Thyroid gland (tissue), 4 donors: ENCODE measurements around the gene EFR3B. TPM values are rescaled to one million over a fixed set of nuclear protein-coding genes. Genes with fewer than 3 reads are reported as not detected.
A peak's percentile ranks its signal among the peaks of the same experiment; 100 is the strongest.

Experiments used
- DNase-seq, 2 donors: peaks; one replicate each; pipeline ENCODE4 v3.0.0-alpha.2; 2019
- H3K27ac ChIP-seq, 3 donors: fragments of 200-600 bp; sonication (generic); 1 replicate in 2 of 3; 2 replicates in 1 of 3; pipeline ENCODE4 v1.5.1; 2016 to 2019; ENCODE audit warnings: mild to moderate bottlenecking in 1 of 3, moderate library complexity in 1 of 3
- H3K27me3 ChIP-seq: fragments of 200-600 bp; sonication (generic); one replicate; pipeline ENCODE4 v1.5.1; 2019
- H3K36me3 ChIP-seq, 2 donors: fragments of 200-600 bp; sonication (generic); one replicate each; pipeline ENCODE4 v1.5.1; 2016 to 2019
- H3K4me1 ChIP-seq, 2 donors: fragments of 200-600 bp; sonication (generic); one replicate each; pipeline ENCODE4 v1.5.1; 2017 to 2019
- H3K4me3 ChIP-seq, 3 donors: fragments of 200-600 bp; sonication (generic); replicated peaks in 1 of 3; 1 replicate in 2 of 3; 2 replicates in 1 of 3; pipeline ENCODE4 v1.5.1; 2016; ENCODE audit warnings: mild to moderate bottlenecking in 1 of 3
- H3K9me3 ChIP-seq: fragments of 200-600 bp; sonication (generic); one replicate; pipeline ENCODE4 v1.5.1; 2017
- POLR2A ChIP-seq, 2 donors: fragments of 450-650 bp; IDR thresholded peaks; one replicate each; pipeline ENCODE4 v1.6.1; 2017; ENCODE audit warnings: antibody characterized with exemption in 2 of 2, mild to moderate bottlenecking in 2 of 2, moderate library complexity in 1 of 2
- WGBS, 2 donors: methylation state at CpG; one replicate each; pipeline ENCODE4 v1.1.5; 2017; 5-methylcytosine and 5-hydroxymethylcytosine counted together
- intact Hi-C: fragments of 100-400 bp; cut with DNase I; formaldehyde crosslinking; loops from one replicate; pipeline ENCODE4 v1.15.1; 2023
- total RNA-seq, 4 donors: library from RNA; depleted of rRNA; stranded (reverse); fragments of >200 nt; gene quantifications; one replicate each; pipeline ENCODE4 v1.2.3, GENCODE V29; 2016
- TF ChIP-seq, protein P1 (sequence below), 6 experiments: fragments of 200-600 bp in 3 of 6; fragments of 450-650 bp in 3 of 6; sonication (generic) in 3 of 6; IDR thresholded peaks; one replicate each; pipeline ENCODE4 v1.5.1; 2016 to 2019; ENCODE audit warnings: antibody characterized with exemption in 6 of 6, mild to moderate bottlenecking in 2 of 6, inconsistent platforms in 1 of 6, moderate library complexity in 1 of 6

Gene EFR3B
- total RNA-seq, 4 donors from 2014 or later = 17.3 to 21.5 (median 20.0) TPM

- TF ChIP-seq POLR2A (IDR thresholded peaks at IDR 0.05) = no peak
- TF ChIP-seq, protein P1, sequence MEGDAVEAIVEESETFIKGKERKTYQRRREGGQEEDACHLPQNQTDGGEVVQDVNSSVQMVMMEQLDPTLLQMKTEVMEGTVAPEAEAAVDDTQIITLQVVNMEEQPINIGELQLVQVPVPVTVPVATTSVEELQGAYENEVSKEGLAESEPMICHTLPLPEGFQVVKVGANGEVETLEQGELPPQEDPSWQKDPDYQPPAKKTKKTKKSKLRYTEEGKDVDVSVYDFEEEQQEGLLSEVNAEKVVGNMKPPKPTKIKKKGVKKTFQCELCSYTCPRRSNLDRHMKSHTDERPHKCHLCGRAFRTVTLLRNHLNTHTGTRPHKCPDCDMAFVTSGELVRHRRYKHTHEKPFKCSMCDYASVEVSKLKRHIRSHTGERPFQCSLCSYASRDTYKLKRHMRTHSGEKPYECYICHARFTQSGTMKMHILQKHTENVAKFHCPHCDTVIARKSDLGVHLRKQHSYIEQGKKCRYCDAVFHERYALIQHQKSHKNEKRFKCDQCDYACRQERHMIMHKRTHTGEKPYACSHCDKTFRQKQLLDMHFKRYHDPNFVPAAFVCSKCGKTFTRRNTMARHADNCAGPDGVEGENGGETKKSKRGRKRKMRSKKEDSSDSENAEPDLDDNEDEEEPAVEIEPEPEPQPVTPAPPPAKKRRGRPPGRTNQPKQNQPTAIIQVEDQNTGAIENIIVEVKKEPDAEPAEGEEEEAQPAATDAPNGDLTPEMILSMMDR (IDR thresholded peaks at IDR 0.05) = no peak
- Histone ChIP-seq H3K9me3 (no peaks in the 10 kb centered on the region), H3K36me3 (no peaks in the 10 kb centered on the region), H3K27ac (peak overlapping the region in 2 of 3 donors; percentile 89 to 92), H3K27me3 (no peaks in the 10 kb centered on the region), H3K4me3 (no peak overlapping the region), H3K4me1 (peaks cover 50 to 53% of the 10 kb centered on the region in 2 donors)
- 90 to 94% methylated on average over 8 of the region's 8 CpGs for WGBS, 2 donors
- intact Hi-C loops = no loop called here
- DNase-seq = no peak
Observed at GRCh38 chr2:25071966-25072365, 30.1 kb downstream of the EFR3B start.

- Histone ChIP-seq H3K9me3 (no peaks in the 10 kb centered on the region), H3K4me1 (peaks cover 56 to 60% of the 10 kb centered on the region in 2 donors), H3K27ac (peak overlapping the region; percentile 71 to 92 (median 89)), H3K36me3 (no peaks in the 10 kb centered on the region), H3K4me3 (no peak overlapping the region), H3K27me3 (no peaks in the 10 kb centered on the region)
- intact Hi-C loops = no loop called here
- no peak for TF ChIP-seq POLR2A (IDR thresholded peaks at IDR 0.05)
- TF ChIP-seq, protein P1 (IDR thresholded peaks at IDR 0.05) = no peak
- WGBS, 2 donors = 24 to 37% methylated on average over 1 of the region's 1 CpG
- peak; percentile 65 to 69 for DNase-seq
Observed at GRCh38 chr2:25072606-25073005, 30.7 kb downstream of the EFR3B start.

GRCh38 chr2:25073025-25073424 is 31.1 kb downstream of the EFR3B start:
- Histone ChIP-seq H3K4me3 (no peak overlapping the region), H3K9me3 (no peaks in the 10 kb centered on the region), H3K27ac (peak overlapping the region; percentile 71 to 92 (median 89)), H3K27me3 (no peaks in the 10 kb centered on the region), H3K36me3 (no peaks in the 10 kb centered on the region), H3K4me1 (peaks cover 61 to 64% of the 10 kb centered on the region in 2 donors)
- intact Hi-C loops = no loop called here
- TF ChIP-seq, protein P1 (IDR thresholded peaks at IDR 0.05) = no peak
- no peak for TF ChIP-seq POLR2A (IDR thresholded peaks at IDR 0.05)
- peak; percentile 32 to 41 for DNase-seq
- WGBS, 2 donors = 68 to 71% methylated on average over 5 of the region's 5 CpGs

DNA sequence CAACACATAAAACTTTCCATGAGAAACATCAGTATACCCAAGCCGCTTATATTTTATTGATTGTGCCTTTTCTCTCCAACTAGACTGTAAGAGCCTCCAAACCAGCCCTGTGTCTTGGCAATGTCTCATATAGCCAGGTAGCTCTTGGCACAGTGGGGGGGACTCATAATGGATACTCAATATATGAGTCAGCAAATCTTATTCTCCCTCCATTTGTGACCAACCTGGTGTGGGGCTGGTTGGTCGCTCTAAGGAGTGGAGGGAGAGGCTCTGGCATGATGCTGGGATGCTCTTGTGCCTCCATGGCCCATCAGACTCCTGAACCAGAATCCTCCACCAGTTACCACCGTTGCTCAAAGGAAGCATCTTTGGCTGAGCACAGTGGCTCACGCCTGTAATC is 32.0 kb downstream of the EFR3B start:
- TF ChIP-seq, protein P1 (IDR thresholded peaks at IDR 0.05) = no peak
- TF ChIP-seq POLR2A (IDR thresholded peaks at IDR 0.05) = no peak
- no peak overlapping the region for H3K4me3 ChIP-seq
- peak in 1 of 2 donors; percentile 30 for DNase-seq
- intact Hi-C loops = no loop called here
- peaks cover 69 to 73% of the 10 kb centered on the region in 2 donors for H3K4me1 ChIP-seq
- WGBS, 2 donors = 89 to 96% methylated on average over 4 of the region's 4 CpGs
- no peaks in the 10 kb centered on the region for H3K9me3 ChIP-seq
- H3K27ac ChIP-seq = peak overlapping the region; percentile 71 to 92 (median 89)
- no peaks in the 10 kb centered on the region for H3K36me3 ChIP-seq
- H3K27me3 ChIP-seq = no peaks in the 10 kb centered on the region

DNA sequence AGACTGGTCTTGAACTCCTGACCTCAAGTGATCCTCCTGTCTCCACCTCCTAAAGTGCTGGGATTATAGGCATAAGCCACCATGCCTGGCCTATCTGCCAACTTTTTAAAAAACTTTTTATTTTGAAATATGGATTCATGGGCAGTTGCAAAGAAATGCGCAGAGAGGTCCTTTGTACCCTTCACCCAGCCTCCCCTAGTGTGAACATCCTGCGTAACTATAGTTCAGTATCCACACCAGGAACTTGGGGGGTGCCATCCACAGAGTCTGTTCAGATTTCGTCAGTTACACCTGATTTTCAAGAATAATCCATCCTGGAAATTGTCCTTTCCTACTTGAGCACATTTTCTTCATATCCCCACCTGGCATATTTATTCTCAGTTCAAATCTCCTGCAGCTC is 33.0 kb downstream of the EFR3B start:
- peak overlapping the region in 2 of 3 donors; percentile 89 to 92 for H3K27ac ChIP-seq
- DNase-seq = no peak
- H3K4me3 ChIP-seq = no peak overlapping the region
- H3K36me3 ChIP-seq = no peaks in the 10 kb centered on the region
- no peaks in the 10 kb centered on the region for H3K9me3 ChIP-seq
- peaks cover 74 to 76% of the 10 kb centered on the region in 2 donors for H3K4me1 ChIP-seq
- no peaks in the 10 kb centered on the region for H3K27me3 ChIP-seq
- 96 to 98% methylated on average over 3 of the region's 3 CpGs for WGBS, 2 donors
- TF ChIP-seq, protein P1 (IDR thresholded peaks at IDR 0.05) = no peak
- TF ChIP-seq POLR2A (IDR thresholded peaks at IDR 0.05) = no peak
- intact Hi-C loops = no loop called here
